Stimulated activated CD8-positive, alpha-beta memory T cell treated with anti-CD3 and anti-CD28 coated beads, Interleukin-7, amount 100 ng/mL, for 48 hours (primary cell): Measurements from ENCODE around the gene SH3RF1.

Source experiments
- DNase-seq, 2 donors: peaks; one replicate each; pipeline ENCODE4 v3.0.0-alpha.2; 2020; ENCODE audit warnings: low read depth in 1 of 2; ENCODE audit errors: extremely low read depth in 1 of 2

The SH3RF1 gene

GRCh38 chr4:169167957-169168858 is 102.5 kb downstream of the SH3RF1 start:
- DNase-seq, result no peak

GRCh38 chr4:169164669-169165415 is 105.9 kb downstream of the SH3RF1 start:
- DNase-seq, result no peak

GRCh38 chr4:169163947-169164668 is 106.6 kb downstream of the SH3RF1 start:
- no peak for DNase-seq

GRCh38 chr4:169163495-169163894 is 107.3 kb downstream of the SH3RF1 start:
- DNase-seq, result no peak

- no peak for DNase-seq
These were observed 109.9 kb downstream of the SH3RF1 start for GRCh38 chr4:169160825-169161224.

GRCh38 chr4:169159624-169160171 is 111.1 kb downstream of the SH3RF1 start:
- DNase-seq, result no peak

- no peak for DNase-seq
These were observed 111.9 kb downstream of the SH3RF1 start for GRCh38 chr4:169158861-169159260.

- no peak for DNase-seq
These were observed 112.7 kb downstream of the SH3RF1 start for GRCh38 chr4:169158046-169158445.

- DNase-seq, result no peak
These were observed 114.4 kb downstream of the SH3RF1 start for GRCh38 chr4:169156392-169156791.

- DNase-seq, result no peak
These were observed 116.6 kb downstream of the SH3RF1 start for GRCh38 chr4:169154121-169154520.

GRCh38 chr4:169153481-169154087 is 117.2 kb downstream of the SH3RF1 start:
- no peak for DNase-seq

GRCh38 chr4:169152899-169153298 is 117.9 kb downstream of the SH3RF1 start:
- no peak for DNase-seq

GRCh38 chr4:169152098-169152497 is 118.7 kb downstream of the SH3RF1 start:
- DNase-seq, result no peak

- DNase-seq, result no peak
These were observed 119.1 kb downstream of the SH3RF1 start for GRCh38 chr4:169151671-169152070.

GRCh38 chr4:169150806-169151205 is 120.0 kb downstream of the SH3RF1 start:
- no peak for DNase-seq

- DNase-seq, result no peak
These were observed 121.9 kb downstream of the SH3RF1 start for GRCh38 chr4:169148885-169149284.

GRCh38 chr4:169147191-169147590 is 123.6 kb downstream of the SH3RF1 start:
- DNase-seq, result no peak

- DNase-seq, result no peak
These were observed 126.6 kb downstream of the SH3RF1 start for GRCh38 chr4:169144061-169144600.

- no peak for DNase-seq
These were observed 127.4 kb downstream of the SH3RF1 start for GRCh38 chr4:169143335-169143734.

- no peak for DNase-seq
These were observed 127.8 kb downstream of the SH3RF1 start for GRCh38 chr4:169142906-169143305.
